DOHH2 (cell line): ENCODE results near the gene ERG28.

Experiments used
- EZH2phosphoT487 ChIP-seq: fragments of 200-600 bp; sonication (generic); IDR thresholded peaks from 2 replicates; pipeline ENCODE4 v1.6.1; 2017; ENCODE audit warnings: borderline replicate concordance, mild to moderate bottlenecking, antibody characterized with exemption, low read length, moderate library complexity, mixed read lengths
- TF ChIP-seq, protein P1 (sequence below): fragments of 200-600 bp; sonication (generic); IDR thresholded peaks from one replicate; pipeline ENCODE4 v1.5.1; 2014; ENCODE audit warnings: antibody characterized with exemption, mild to moderate bottlenecking, low read depth, low read length; ENCODE audit not compliant: poor library complexity, severe bottlenecking

DNA sequence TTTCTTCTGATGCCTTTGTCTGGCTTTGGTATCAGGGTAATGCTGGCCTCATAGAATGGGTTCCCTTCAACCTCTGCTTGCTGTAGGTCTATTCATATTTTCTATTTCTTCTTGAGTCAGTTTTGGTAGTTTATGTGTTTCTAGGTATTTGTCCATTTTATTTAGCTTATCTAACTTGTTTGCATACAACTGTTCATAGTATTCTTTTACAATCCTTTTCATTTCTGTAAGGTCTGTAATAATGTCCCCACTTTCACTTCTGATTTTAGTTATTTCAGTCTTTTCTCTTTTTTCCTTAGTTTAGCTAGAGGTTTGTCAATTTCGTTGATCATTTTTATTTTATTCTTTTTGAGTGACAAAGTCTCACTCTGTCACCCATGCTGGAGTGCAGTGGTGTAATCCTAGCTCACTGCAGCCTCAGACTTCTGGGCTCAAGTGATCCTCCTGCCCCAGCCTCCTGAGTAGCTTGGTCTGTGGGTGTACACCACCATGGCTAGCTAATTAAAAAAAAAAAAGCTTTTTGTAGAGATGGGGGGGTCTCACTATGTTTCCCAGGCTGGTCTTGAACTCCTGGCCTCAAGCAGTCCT is 12.0 kb upstream of the ERG28 start:
- TF ChIP-seq, protein P1, sequence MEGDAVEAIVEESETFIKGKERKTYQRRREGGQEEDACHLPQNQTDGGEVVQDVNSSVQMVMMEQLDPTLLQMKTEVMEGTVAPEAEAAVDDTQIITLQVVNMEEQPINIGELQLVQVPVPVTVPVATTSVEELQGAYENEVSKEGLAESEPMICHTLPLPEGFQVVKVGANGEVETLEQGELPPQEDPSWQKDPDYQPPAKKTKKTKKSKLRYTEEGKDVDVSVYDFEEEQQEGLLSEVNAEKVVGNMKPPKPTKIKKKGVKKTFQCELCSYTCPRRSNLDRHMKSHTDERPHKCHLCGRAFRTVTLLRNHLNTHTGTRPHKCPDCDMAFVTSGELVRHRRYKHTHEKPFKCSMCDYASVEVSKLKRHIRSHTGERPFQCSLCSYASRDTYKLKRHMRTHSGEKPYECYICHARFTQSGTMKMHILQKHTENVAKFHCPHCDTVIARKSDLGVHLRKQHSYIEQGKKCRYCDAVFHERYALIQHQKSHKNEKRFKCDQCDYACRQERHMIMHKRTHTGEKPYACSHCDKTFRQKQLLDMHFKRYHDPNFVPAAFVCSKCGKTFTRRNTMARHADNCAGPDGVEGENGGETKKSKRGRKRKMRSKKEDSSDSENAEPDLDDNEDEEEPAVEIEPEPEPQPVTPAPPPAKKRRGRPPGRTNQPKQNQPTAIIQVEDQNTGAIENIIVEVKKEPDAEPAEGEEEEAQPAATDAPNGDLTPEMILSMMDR, result no peak
- no peak for TF ChIP-seq EZH2phosphoT487
